Renal cortex interstitium (tissue), 11 donors: ENCODE data around the gene HELB. TPM values are rescaled to one million over a fixed set of nuclear protein-coding genes. Genes with fewer than 3 reads are reported as not detected.
"Not testable (repeated sequence)": the region's sequence is repeated elsewhere in the genome, so short reads cannot be mapped to it uniquely, and the experiment has no call there.

Experiments used
- DNase-seq, 11 donors: peaks; one replicate each; pipeline ENCODE4 v3.0.0-alpha.2; 2013; ENCODE audit warnings: low read depth in 9 of 11, low spot score in 4 of 11; ENCODE audit errors: extremely low read depth in 1 of 11
- polyA plus RNA-seq, 3 donors: library from polyadenylated mRNA; unstranded; fragments of 120-200 nt; gene quantifications; one replicate each; pipeline ENCODE4 v1.2.1, GENCODE V29; 2013; ENCODE audit not compliant: insufficient read length in 3 of 3

The HELB gene
- polyA plus RNA-seq, 3 donors: 3.1 to 5.6 (median 3.4) TPM

DNA sequence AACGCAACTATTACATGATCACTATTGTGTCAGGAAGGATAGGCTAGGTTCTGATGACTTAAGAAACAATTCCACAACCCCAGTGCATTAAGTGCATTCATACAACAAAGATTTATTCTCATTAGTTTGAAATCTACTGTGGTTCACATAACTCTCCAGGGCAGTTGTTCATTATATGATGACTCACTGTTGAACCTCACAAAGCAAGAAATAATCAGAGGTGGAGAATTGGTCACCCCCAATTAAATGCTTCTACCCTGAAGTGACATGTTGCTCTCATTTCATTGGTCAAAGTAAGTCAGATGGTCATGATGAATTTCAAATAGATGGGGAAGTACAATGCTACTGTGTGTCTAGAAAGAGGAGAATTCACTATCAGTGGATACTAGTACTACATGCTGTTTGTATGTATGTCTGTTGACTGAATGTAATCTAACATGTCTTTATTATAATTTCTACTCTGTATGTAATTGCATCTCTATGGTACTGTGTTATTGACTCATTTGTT is 6.1 kb upstream of the HELB start:
- DNase-seq: no peak

DNA sequence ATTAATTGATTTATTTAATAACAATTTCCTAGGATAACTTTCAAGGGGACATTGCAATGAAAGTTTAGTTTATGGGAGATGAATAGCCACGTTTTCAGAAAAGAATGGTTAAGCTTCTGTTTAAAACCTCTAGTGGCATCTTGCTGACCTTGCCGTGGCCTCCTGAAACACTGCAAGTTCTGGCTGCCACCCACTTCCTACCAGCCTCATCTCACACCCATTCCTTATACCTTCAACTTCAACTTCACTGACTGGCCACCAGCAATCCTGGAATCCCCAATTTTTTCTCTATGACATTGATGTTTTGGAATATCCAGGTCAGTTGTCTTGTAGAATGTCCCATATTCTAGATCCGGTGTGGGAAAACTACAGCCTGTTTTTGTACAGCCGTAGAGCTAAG is 5.2 kb upstream of the HELB start:
- no peak for DNase-seq

DNA sequence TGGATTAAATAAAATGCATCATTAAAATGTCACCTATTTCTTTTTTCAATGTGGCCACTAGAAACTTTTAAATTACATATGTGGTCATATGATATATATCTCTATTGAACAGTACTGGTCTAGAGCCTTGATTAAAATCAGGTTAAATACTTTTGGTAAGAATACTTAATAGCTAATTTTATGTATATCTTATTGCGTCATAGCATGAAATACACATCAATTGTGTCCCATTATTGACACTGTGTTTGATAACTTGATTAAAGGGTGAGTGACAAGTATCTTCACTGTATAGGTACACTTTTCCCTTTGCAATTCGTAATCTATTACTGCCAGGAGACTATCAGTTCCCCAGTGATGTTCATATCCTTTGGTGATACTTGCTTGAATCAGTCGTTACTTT is 4.4 kb upstream of the HELB start:
- DNase-seq: no peak

DNA sequence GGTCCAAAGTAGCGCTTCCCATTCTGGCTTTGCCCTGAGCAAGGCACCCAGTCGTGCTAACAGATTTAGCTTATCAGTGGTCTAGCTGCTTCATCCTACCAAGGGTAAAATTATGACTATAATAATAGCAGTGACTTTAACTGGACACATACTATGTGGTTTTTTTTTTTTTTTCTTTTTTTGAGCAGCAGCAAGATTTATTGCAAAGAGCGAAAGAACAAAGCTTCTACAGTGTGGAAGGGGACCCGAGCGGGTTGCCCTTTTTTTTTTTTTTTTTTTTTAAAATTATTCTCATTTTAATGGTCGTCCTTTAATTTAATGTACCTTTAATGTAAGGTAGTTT is 505 bp downstream of the HELB start:
- no peak for DNase-seq

DNA sequence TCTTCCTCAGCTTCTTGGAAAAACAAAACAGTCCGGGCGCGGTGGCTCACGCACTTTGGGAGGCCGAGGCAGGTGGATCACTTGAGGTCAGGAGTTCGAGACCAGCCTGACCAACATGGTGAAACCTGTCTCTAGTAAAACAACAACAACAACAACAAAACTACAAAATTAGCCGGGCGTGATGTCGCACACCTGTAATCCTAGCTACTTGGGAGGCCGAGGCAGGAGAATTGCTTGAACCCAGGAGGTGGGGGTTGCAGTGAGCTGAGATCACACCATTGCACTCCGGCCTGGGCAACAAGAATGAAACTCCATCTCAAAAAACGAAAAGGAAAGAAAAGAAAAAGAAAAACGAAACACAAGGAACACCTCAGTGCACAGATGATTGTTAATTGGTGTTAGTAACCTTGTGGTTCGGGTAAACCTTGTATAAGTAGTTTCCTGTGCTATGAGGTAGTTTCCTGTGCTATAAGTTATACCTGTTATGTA is 1.1 kb downstream of the HELB start:
- DNase-seq: not testable (repeated sequence)

DNA sequence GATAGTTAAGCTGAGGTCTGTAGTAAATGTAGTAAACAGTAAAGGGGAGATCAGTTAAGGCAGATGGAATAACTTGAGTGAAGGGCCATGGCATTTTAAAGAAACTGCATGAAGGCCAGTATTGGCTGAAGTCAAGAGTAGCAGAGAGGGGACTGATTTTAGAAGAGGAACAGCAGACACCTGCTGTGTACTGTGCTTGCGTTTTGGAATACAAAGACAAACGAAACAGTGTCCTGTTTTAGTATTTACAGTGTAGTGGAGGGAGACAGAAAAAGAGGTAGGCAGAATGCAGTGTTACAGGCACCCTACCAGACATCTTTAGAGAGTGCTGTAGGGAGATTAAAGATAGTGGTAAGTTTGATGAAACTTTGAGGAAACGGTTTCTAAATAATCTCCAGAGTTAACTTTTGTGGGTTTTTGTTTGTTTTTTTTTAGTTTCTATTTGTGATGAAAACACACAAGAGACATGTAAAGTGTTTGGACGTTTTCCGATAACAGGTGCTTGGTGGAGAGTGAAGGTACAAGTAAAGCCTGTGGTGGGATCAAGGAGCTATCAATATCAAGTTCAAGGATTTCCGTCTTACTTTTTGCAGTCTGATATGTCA is 2.1 kb downstream of the HELB start:
- DNase-seq: no peak

DNA sequence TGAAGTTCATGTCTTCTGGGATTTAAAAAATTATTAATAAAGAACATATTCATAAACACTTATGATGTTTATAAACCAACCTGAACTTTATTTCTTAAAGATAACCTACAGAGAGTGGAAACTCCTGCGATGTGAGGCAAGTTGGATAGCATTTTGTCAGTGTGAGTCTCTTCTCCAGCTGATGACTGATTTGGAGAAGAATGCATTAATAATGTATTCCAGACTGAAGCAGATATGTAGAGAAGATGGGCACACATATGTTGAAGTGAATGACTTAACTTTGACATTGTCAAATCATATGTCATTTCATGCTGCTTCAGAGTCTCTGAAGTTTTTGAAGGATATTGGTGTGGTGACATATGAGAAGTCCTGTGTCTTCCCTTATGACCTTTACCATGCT is 7.3 kb downstream of the HELB start:
- DNase-seq: no peak

DNA sequence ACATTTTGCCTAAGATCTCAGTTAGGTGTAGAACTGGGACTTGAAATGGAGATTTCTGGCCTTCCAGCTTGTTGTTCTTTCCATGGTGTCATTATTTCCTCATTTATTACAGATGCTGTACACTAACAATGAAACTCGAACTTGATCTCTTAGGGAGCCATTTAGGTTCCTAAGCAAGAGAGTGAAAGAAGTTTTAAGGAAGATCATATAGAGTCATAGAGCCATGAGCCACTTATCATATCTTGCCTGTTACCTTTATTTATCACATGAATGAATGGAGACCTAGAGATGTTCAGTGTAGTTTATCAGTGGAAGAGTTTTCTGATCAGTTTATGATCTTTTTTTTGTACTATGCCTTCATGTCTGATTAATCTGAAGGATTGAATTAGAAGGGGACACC is 9.9 kb downstream of the HELB start:
- DNase-seq: no peak

DNA sequence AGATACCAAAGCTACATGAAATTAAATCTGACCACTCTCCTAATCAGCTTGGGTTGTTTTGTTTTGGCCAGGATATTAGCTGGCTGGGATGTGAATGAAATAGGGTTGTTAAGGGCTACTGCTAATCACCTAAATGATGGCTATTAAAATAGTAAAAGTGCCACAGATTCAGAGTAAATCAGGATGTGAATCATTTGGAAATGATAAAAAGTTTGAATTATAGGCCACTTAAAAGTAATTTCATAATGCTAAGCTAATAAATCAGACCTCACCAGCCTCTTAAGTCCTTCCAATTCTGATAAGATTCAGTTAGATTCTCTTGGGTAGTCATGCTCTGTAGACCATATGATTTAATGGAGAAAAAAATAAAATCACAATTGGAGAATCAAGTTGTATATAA is 12.0 kb downstream of the HELB start:
- DNase-seq: no peak

DNA sequence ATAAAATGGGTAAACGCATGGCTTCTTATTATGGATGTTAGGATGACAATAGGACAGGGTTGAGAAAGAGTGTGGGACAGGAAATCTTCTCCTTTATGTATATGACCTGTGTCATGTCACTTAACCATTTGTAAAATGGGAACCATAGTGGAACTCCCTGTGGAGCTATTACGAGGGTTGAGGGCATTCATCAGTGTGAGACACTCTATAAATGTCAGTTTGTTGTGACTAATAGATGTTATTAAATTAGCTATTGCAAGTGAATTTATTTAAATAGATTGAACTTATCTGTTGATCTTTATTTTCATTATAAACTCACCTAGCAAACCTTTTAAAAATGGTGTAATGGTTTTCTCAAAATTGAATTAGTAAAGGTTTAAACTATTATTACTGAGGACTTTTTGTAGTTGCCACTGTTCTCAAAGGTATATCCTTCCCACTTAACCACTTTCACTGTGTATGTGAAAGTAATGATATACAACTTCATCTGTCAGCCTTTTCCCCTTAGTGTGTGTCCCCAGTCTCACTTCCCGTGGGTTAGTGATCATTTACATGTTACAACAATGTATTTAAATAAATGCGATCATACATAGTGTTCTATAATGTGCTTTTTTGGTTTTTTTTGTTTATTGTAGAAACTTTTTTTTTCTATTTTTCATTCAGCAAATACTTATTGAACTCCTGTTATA is 17.1 kb downstream of the HELB start:
- no peak for DNase-seq

DNA sequence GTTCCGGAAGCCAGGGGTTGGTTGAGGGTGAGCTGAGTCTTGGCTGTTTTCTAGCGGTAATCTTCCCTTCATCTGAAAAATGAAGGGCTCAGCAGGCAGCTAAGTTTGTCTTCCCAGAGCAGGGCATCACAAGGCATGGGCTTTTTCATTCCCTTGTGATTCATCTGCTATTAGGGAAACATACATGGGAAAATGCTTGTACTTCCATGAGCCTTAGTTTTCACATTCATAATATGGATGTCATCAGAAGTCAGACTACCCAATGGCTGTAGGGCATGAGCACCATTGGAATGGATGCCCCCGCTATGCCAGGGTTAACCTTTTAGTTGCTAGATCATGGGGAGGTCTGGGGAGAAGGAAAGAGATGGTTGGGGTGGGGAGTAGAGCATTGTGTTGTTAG is 18.7 kb downstream of the HELB start:
- DNase-seq: no peak

DNA sequence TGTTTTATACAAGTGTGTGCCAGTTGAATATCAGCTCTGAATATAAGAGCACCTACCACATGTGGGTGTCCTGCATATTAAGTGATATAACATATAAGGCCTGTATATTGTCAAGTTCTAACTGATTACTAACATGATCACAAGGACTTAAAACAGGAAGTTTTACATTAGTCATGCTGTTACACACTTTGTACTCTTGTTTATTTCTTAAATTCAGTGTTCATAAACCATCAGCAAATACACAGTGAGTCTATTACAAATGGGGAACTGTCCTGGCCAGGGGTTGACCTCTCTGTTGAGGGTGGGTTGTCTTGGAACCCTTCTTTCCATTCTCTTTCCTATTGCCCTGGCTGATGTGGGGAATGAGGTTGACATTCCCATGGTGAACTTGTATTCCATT is 19.1 kb downstream of the HELB start:
- DNase-seq: no peak

DNA sequence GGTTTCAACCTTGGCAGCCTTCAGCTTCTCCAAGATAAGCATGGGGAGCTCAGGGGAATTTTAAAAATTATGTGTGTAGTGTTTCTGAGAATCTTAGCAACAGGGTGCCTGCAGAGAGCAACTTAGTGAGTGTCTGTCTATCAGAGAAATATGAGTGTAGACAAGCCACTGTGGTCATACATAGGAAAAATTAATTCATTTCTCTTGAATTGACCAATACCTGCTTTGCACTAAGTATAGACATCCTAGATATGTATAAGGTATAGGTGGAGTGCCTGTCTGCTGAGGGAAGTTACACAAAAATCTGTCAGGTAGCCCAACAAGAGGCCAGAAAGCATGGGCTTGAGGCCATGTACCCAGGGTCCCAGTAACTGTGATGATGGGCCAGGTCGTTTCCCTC is 20.7 kb downstream of the HELB start:
- DNase-seq: no peak

DNA sequence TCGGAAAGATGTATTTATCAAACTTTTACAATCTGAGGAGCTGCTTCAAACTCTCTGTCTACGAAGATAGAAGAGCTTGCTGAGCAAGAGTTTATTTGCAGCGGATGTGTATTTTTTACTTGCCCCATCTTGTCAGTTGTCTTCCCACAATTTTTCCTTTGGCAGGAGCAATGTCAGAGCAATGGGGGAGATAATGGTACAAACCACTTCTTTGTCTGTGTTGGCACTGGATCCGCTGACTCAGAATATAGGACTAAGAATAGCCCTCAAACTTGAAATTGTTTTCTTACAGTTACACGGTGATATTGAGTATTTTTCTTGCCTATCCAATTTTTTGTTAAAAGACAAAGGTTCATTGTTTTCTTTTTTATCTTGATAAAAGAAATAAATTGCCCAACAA is 27.6 kb downstream of the HELB start:
- DNase-seq: no peak

DNA sequence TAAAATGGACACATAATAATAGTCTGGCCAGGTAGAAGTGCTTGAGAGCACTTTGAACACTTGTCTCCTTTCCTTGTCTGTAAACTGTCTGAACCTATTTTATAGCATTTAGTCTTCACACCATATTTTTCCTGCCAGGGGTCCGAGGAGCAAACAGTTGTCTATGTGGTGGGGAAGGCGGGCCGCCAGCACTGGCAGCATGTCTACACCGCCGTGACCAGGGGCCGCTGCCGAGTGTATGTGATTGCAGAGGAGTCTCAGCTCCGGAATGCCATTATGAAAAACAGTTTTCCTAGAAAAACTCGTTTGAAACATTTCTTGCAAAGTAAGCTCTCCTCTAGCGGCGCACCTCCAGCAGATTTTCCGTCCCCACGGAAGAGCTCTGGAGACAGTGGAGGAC is 28.7 kb downstream of the HELB start:
- DNase-seq: no peak

DNA sequence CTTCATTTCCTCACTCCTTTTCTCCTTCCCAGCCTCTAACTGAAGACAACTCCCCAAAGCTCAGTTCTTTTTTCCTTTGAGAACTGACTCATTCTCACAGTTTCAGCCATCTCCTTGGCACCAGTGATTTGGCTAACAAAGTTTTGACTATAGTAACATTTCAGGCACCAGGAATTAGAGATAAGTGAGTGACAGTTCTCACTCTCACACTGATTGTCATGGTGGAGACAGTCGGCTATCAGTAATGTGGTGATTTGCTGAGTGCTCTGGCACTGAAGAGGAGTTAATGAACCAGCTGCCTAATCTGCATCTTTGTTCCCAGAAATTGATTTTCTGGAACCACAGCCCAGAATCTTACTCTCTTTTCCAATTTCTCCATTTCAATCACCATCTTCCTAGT is 29.5 kb downstream of the HELB start:
- no peak for DNase-seq

DNA sequence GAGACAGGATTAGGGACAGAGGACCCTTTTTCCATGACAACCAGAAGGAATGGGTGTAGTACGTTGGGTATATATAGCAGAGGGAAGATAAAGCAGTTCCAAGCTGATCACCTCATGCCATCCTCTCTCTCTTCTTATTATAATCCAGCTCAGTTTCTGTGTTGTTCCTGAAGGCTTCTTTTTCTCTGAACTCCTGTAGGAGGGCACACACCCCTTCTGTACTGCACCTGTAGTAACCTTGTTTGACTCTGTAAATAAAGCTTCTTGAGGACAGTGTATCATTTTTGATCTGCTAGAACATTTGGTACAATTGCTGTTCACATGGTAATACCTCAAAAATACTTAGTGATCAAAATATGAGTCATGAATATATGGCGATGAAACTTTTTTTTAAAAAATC is 33.5 kb downstream of the HELB start:
- no peak for DNase-seq

DNA sequence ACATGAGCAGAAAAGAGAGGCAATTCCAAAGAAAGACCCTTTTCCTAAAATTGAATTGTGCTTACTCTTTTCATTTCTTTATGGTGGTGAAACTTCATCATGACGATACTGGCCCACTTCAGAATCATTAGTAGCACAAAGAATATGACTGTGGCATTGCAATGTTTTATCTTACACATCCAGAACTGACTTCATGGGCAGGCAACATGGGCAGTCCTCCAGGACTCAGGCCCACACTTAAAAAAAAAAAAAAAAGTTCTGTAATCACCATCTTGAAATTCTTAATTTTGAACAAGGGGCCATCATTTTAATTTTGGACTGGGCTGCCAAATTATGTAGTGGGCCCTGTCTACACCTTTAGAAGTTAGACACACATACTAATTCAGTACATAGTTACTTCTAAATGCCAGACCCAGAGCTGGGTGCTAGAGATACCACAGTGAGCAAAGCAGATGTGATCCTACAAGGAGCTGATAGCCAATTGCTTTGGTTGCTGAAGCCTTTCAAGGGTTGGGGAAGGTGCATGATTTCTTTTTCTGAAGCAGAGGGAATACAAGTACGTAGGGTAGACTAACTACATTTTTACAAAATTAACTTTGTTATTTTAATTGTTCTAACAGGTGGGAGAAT is 35.2 kb downstream of the HELB start:
- DNase-seq: no peak

DNA sequence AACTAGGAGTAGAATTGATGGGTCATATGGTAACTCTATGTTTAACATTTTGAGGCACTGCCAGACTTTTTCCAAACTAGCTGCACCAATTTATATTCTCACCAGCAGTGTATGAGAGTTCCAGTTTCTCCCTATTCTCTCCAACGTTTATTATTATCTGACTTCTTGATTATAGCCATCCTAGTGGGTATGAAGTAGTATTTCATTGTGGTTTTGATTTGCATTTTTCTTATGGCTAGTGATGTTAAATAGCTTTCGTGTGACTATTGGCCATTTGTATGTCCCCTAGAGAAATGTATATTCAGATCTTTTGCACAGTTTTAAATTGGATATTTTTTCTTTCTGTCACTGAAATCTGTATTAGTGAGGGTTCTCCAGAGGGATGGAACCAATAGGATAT is 37.8 kb downstream of the HELB start:
- no peak for DNase-seq

DNA sequence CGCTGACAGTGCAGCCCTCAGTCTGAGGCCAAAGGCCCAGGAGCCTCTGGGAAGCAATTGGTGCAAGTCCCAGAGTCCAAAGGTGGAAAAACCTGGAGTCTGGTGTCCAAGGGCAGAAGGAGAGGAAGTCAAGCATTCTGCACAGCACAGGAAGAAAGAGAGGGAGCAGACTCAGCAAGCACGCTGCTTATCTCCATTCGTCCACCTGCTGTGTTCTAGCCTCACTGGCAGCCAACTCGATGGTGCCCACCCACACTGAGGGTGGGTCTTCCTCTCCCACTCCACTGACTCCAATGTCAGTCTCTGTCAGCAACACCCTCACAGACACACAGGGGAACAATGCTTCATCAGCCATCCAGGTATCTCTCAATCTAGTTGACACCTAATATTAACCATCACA is 38.8 kb downstream of the HELB start:
- no peak for DNase-seq

DNA sequence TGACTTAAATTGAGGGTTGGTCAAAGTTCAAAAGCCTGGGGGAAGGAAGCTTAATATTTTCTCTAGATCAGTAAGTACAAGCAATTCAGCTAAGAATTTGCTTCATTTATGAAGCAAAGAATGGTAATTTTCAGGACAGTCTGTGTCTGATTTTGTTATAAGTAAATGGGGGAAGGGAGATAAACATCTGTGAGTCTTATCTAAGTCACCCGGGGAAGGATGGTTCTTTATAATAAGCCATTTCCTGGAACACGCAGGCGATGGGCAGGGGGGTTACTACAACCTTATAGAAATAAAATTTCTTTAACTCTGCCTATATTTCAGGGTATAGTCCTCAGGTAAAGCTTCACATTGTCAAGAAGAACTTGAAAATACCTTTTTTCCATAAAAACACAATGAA is 42.9 kb downstream of the HELB start:
- DNase-seq: no peak
